NCI-H748 (cell line): Measurements from ENCODE around the gene ZNF280D.
"Not testable (repeated sequence)": the region's sequence is repeated elsewhere in the genome, so short reads cannot be mapped to it uniquely, and the experiment has no call there.

Source experiments
- DNase-seq: peaks from one replicate; lab custom pipeline; 2025; ENCODE audit not compliant: unreplicated experiment; lab: John Stamatoyannopoulos, UW

Gene ZNF280D

GRCh38 chr15:56716334-56716733 lies 17.0 kb downstream of the ZNF280D start:
- DNase-seq = no peak

GRCh38 chr15:56715220-56715619 lies 18.1 kb downstream of the ZNF280D start:
- DNase-seq = no peak

GRCh38 chr15:56709502-56709901 lies 23.8 kb downstream of the ZNF280D start:
- not testable (repeated sequence) for DNase-seq

- no peak for DNase-seq
Observed at GRCh38 chr15:56699743-56700142, 33.6 kb downstream of the ZNF280D start.

GRCh38 chr15:56698270-56698669 lies 35.0 kb downstream of the ZNF280D start:
- no peak for DNase-seq

- DNase-seq = no peak
Observed at GRCh38 chr15:56693761-56694160, 39.5 kb downstream of the ZNF280D start.

- no peak for DNase-seq
Observed at GRCh38 chr15:56690733-56691132, 42.6 kb downstream of the ZNF280D start.

- DNase-seq = no peak
Observed at GRCh38 chr15:56683908-56684307, 49.4 kb downstream of the ZNF280D start.

- DNase-seq = no peak
Observed at GRCh38 chr15:56681113-56681512, 52.2 kb downstream of the ZNF280D start.

GRCh38 chr15:56679225-56679624 lies 54.1 kb downstream of the ZNF280D start:
- DNase-seq = no peak

GRCh38 chr15:56678571-56678970 lies 54.7 kb downstream of the ZNF280D start:
- DNase-seq = no peak

GRCh38 chr15:56677271-56677670 lies 56.0 kb downstream of the ZNF280D start:
- no peak for DNase-seq

- DNase-seq = no peak
Observed at GRCh38 chr15:56675930-56676329, 57.4 kb downstream of the ZNF280D start.

- DNase-seq = no peak
Observed at GRCh38 chr15:56674857-56675256, 58.5 kb downstream of the ZNF280D start.

GRCh38 chr15:56672721-56673120 lies 60.6 kb downstream of the ZNF280D start:
- DNase-seq = no peak

- DNase-seq = no peak
Observed at GRCh38 chr15:56667517-56667916, 65.8 kb downstream of the ZNF280D start.

GRCh38 chr15:56660943-56661342 lies 72.4 kb downstream of the ZNF280D start:
- DNase-seq = no peak

GRCh38 chr15:56659197-56659596 lies 74.1 kb downstream of the ZNF280D start:
- DNase-seq = no peak

GRCh38 chr15:56654624-56655023 lies 78.7 kb downstream of the ZNF280D start:
- DNase-seq = no peak

GRCh38 chr15:56654216-56654615 lies 79.1 kb downstream of the ZNF280D start:
- no peak for DNase-seq

GRCh38 chr15:56653787-56654186 lies 79.5 kb downstream of the ZNF280D start:
- DNase-seq = no peak

- DNase-seq = no peak
Observed at GRCh38 chr15:56653107-56653506, 80.2 kb downstream of the ZNF280D start.

GRCh38 chr15:56648311-56648710 lies 85.0 kb downstream of the ZNF280D start:
- no peak for DNase-seq

- no peak for DNase-seq
Observed at GRCh38 chr15:56640549-56640948, 92.8 kb downstream of the ZNF280D start.
